Stomach (tissue), 4 donors: Measurements from ENCODE around the gene BOLA2.
"Not testable (repeated sequence)": the region's sequence is repeated elsewhere in the genome, so short reads cannot be mapped to it uniquely, and the experiment has no call there.

Source experiments
- POLR2A ChIP-seq, 4 donors: fragments of 450-650 bp; IDR thresholded peaks; one replicate each; pipeline ENCODE4 v1.6.1; 2016; ENCODE audit warnings: antibody characterized with exemption in 4 of 4, control low read depth in 2 of 4, mild to moderate bottlenecking in 1 of 4, moderate library complexity in 1 of 4
- TF ChIP-seq, protein P1 (sequence below), 7 experiments: fragments of 450-650 bp in 4 of 7; fragments of 200-600 bp in 3 of 7; sonication (generic) in 3 of 7; IDR thresholded peaks; one replicate each; pipeline ENCODE4 v1.5.1; 2016 to 2019; ENCODE audit warnings: antibody characterized with exemption in 7 of 7, control low read depth in 2 of 7, mild to moderate bottlenecking in 1 of 7

DNA sequence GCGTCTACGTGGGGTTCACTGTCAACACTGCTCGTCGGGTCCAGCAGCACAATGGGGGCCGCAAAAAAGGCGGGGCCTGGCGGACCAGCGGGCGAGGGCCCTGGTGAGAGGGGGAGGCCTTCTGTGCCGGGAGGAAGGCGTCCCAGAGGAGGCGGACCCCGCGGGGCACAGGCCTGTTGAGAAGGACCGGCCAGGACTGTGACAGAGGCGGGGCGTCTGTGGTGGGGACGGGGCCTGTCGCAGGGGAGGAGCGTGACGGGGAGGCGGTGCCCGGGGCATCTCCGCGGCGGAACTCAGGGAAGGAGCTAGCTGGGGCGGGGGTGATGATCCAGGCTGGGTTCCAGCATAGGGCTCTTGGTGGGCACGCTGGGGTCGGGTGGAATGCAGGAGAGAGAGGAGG lies 677 bp upstream of the BOLA2 start:
- not testable (repeated sequence) for TF ChIP-seq POLR2A (IDR thresholded peaks at IDR 0.05)
- TF ChIP-seq, protein P1, sequence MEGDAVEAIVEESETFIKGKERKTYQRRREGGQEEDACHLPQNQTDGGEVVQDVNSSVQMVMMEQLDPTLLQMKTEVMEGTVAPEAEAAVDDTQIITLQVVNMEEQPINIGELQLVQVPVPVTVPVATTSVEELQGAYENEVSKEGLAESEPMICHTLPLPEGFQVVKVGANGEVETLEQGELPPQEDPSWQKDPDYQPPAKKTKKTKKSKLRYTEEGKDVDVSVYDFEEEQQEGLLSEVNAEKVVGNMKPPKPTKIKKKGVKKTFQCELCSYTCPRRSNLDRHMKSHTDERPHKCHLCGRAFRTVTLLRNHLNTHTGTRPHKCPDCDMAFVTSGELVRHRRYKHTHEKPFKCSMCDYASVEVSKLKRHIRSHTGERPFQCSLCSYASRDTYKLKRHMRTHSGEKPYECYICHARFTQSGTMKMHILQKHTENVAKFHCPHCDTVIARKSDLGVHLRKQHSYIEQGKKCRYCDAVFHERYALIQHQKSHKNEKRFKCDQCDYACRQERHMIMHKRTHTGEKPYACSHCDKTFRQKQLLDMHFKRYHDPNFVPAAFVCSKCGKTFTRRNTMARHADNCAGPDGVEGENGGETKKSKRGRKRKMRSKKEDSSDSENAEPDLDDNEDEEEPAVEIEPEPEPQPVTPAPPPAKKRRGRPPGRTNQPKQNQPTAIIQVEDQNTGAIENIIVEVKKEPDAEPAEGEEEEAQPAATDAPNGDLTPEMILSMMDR (IDR thresholded peaks at IDR 0.05), result not testable (repeated sequence)
